HG03432 (cell line): Measurements from ENCODE around the gene RICTOR.
A peak's percentile ranks its signal among the peaks of the same experiment; 100 is the strongest.

Source experiments
- ATAC-seq: cut with Tn5 transposase; IDR thresholded peaks from one replicate; pipeline ENCODE4 v1.9.1; 2021; ENCODE audit warnings: mild to moderate bottlenecking, moderate library complexity; ENCODE audit not compliant: unreplicated experiment

The RICTOR gene, protein sequence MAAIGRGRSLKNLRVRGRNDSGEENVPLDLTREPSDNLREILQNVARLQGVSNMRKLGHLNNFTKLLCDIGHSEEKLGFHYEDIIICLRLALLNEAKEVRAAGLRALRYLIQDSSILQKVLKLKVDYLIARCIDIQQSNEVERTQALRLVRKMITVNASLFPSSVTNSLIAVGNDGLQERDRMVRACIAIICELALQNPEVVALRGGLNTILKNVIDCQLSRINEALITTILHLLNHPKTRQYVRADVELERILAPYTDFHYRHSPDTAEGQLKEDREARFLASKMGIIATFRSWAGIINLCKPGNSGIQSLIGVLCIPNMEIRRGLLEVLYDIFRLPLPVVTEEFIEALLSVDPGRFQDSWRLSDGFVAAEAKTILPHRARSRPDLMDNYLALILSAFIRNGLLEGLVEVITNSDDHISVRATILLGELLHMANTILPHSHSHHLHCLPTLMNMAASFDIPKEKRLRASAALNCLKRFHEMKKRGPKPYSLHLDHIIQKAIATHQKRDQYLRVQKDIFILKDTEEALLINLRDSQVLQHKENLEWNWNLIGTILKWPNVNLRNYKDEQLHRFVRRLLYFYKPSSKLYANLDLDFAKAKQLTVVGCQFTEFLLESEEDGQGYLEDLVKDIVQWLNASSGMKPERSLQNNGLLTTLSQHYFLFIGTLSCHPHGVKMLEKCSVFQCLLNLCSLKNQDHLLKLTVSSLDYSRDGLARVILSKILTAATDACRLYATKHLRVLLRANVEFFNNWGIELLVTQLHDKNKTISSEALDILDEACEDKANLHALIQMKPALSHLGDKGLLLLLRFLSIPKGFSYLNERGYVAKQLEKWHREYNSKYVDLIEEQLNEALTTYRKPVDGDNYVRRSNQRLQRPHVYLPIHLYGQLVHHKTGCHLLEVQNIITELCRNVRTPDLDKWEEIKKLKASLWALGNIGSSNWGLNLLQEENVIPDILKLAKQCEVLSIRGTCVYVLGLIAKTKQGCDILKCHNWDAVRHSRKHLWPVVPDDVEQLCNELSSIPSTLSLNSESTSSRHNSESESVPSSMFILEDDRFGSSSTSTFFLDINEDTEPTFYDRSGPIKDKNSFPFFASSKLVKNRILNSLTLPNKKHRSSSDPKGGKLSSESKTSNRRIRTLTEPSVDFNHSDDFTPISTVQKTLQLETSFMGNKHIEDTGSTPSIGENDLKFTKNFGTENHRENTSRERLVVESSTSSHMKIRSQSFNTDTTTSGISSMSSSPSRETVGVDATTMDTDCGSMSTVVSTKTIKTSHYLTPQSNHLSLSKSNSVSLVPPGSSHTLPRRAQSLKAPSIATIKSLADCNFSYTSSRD (N-terminal part only)

DNA sequence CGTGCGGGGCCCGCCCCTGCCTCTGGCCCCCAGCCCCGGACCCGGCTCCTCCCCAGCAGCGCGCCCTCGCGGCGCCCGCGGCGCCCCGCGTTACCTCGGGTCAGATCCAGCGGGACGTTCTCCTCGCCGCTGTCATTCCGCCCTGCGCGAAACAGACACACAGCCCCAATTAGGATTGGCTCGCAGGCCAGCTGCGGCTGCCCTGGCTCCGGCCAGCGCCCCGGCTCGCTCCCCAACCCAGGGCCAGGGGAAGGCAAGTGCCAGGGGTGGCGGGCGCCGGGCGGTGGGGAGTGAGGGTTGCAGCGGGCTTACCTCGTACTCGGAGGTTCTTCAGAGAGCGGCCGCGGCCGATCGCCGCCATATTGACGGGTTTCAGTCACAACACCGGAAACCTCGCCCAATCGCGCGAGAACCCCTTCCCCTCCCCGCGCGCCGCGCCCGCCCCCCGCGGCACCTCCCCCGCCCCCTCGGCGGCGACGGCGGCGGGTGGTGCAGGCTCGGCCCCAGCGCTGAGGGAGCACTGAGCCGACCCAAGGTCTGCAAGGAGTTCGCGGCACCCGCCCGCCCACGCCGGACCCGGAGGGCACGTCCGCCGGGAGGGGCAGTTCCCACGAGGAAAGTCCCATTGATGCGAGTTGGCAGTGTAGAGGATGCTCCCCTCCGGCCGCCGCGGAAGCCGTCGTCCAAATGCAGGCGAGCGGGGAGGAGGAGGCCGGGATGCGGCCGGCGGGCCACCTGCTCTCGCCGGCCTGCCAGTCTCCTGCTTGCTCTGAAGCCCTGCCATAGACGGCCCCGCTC, at the start of gene RICTOR:
TSS of gene RICTOR (minus strand) at position 383 of the 798 bp plus-strand sequence. CDS start at position 361, 22 bp downstream.
- peak; percentile 82 for ATAC-seq

DNA sequence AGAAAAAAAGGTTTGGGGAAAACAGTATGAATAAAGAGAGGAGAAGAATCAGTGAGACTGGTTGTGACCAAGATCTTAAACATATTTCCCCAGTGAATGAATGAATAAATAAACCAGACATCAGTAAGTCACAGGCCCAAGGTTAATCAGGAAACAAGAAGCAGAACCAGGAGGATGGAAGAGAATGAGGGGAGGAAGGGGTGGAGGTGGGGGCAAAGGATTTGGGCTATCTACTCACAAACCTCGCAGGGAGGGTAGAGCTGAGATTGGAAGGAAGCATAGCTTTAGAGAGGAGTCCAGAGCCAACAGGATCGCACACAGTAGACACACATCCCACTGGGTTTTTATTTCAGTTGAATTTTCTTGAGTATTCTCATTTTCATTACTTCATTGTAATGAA, 47.7 kb upstream of the RICTOR start:
- ATAC-seq: no peak

DNA sequence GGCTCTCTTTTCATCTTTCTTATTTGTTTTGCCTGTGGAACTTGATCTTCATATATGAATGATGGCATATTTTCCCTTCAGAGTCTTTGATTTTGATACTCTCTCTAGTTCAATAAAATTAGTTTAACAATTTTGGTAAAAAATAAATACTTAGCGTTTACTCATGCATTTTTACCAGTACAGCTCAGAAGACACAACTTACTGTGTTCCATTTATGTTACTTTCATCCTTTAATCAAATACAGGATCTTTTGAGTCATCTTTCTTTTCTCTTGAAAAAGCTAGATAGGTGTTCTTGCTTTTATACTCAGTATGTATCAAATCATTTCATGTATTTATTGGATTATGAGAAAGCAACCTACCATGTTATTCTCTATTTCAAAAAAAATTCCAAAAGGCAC, 47.1 kb upstream of the RICTOR start:
- no peak for ATAC-seq

DNA sequence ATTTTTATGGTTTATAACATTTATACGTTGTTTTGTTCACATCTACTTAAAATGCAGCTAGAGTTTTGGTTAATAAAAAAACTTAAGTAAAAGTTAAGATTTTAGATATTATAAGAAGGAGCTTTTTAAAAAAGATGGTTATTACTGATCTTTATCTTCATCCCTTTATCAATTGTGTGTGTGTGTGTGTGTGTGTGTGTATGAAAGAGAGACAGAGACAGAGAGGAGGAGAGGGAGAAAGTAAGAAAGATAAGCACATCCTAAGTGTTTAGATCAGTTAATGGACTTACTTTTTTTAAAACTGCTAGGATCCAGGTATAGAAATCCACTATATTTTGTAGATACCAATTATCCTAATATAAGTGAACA, 45.8 kb upstream of the RICTOR start:
- no peak for ATAC-seq

DNA sequence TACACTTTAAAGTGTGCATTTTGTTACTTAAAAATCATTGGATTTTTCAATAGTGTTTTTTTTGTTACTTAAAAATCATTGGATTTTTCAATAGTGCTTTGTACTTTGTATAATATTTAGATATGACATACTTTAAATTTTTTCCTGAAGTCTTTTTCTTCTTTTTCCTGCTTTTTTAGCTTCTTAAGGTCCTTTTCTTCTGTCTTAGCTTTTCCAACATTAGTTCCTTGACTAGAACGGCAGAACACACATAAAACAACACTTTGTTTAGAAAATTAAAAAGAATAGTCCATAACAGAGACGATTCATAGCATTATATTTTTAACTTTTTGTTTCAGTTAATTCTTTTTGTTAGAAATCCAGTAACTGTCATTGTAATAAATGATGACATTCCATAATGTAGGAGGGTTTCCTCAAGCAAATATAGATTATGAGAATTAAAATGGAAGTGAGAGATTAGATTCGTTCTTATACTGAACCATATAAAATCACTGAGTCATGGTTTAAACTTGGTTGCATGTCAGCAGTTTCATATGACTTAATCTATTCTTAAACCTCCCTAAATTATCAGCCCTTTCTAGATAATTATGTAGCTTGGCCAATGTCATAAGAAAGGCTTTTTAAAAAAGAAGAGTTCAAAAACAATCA, 45.3 kb upstream of the RICTOR start:
- ATAC-seq: no peak

- no peak for ATAC-seq
These were observed 44.4 kb upstream of the RICTOR start for GRCh38 chr5:39118638-39119037.

DNA sequence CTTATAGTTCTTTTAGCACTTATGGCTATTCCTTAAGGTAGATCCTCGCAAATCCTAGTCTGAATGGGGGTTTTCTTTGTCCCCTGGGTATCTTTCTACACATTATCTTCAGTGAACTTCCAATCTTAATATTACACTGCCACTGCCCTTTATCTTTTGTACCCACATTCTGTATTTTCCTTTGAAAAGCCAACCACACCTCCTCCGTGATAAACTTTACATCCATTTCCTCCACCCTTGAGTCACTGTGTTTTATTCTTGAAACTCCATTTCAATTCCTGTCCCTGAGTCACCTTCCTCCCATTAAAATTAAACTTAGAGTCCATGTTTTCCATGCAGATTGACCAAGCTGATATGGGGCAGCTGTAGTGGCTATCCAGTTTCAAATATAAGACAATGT, 43.2 kb upstream of the RICTOR start:
- no peak for ATAC-seq

GRCh38 chr5:39116344-39117170, 42.4 kb upstream of the RICTOR start:
- ATAC-seq: no peak

GRCh38 chr5:39115644-39116343, 41.6 kb upstream of the RICTOR start:
- ATAC-seq: no peak

GRCh38 chr5:39114155-39114554, 40.0 kb upstream of the RICTOR start:
- ATAC-seq: no peak

- no peak for ATAC-seq
These were observed 39.3 kb upstream of the RICTOR start for GRCh38 chr5:39113354-39113953.

- ATAC-seq: no peak
These were observed 35.4 kb upstream of the RICTOR start for GRCh38 chr5:39109606-39110005.

DNA sequence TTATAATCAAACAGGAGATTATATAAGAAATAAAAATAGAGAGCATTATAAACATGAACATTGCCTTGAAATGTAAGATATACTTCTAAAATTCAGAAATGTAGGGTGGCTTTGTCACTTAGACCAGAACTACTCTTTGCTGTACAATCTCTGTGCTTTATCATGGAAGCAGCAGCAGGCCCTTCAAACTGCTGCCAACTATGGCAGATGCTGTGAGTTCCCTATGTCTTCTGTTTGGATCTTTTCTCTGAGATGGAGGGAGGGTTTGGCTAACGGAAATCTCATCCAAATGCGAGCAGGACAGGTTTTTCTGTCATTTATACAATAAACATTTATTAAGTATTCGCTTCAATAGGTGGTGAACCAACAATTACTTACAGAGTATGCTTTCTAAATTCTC, 34.8 kb upstream of the RICTOR start:
- no peak for ATAC-seq

- no peak for ATAC-seq
These were observed 33.2 kb upstream of the RICTOR start for GRCh38 chr5:39107350-39107749.

- ATAC-seq: no peak
These were observed 32.1 kb upstream of the RICTOR start for GRCh38 chr5:39106322-39106721.

DNA sequence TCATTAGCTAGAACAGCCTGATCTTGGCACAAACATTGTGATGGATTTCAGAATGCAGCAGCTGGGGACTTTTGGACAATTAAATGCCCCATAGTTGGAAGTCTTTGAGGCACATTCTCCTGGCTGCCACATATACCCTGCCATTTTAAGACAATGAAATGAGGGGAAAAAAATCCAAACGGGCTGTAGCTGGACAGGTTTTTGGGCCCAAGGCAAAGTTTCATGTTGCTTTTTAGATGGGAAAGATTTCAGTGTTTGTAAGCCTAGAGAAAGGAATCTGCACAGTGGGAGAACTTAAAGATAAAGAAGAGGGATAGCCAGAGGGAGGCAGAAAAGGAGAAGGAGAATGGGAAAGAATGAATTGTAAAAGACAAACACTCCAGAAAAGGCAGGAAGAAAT, 30.0 kb upstream of the RICTOR start:
- ATAC-seq: no peak

DNA sequence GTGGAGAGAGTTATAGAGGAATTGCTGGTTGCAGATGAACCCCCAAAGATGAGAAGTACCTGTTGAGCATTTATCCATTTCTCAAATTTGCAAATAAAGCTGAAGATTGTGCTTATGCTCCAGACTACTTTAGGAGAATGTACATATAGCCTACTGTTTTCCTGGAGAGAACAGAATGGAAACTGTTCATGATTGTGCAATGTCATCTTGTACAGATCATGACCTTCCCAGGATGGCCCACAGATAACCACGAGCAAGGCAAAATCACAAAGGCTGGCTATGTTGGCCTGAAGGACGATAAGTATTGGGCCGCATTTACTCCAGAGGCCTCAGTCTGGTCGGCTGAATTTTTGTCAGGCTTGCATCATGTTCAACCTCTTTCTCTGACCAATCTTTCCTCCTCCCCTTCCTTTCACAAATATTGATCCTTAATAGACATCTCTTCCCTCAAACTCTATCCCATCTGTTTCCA, 28.5 kb upstream of the RICTOR start:
- no peak for ATAC-seq
